AG04450 (cell line): ENCODE measurements around the gene PDE4A. TPM values are rescaled to one million over a fixed set of nuclear protein-coding genes. Genes with fewer than 3 reads are reported as not detected.
"Not testable (repeated sequence)": the region's sequence is repeated elsewhere in the genome, so short reads cannot be mapped to it uniquely, and the experiment has no call there.

ENCODE experiments used
- CTCF ChIA-PET: fragments of 300-600, 350-600 bp; formaldehyde crosslinking; extraction: SDS; loops from one replicate; lab custom pipeline; 2022; ENCODE audit warnings: antibody characterized with exemption, inconsistent platforms; lab: Charles Lee
- POLR2A ChIA-PET: fragments of 350-600 bp; formaldehyde crosslinking; extraction: SDS; loops from one replicate; lab custom pipeline; 2021; ENCODE audit warnings: antibody characterized with exemption, inconsistent platforms; lab: Yijun Ruan, JAX
- DNase-seq: peaks from one replicate; pipeline ENCODE4 v3.0.0-alpha.2; 2011; ENCODE audit warnings: low read depth, low spot score
- H3K27ac ChIP-seq: one replicate; pipeline ENCODE4 v1.5.1; 2012; ENCODE audit warnings: low read depth, low read length, control low read depth
- H3K27me3 ChIP-seq: one replicate; pipeline ENCODE4 v1.6.0; 2012; ENCODE audit warnings: low read length; ENCODE audit not compliant: control insufficient read depth, insufficient read depth
- H3K4me3 ChIP-seq: 2 replicates; pipeline ENCODE4 v1.5.1; 2011; ENCODE audit warnings: mild to moderate bottlenecking, low read depth, low read length, control low read depth
- H3K9me3 ChIP-seq: 2 replicates; pipeline ENCODE4 v1.5.1; 2012; ENCODE audit warnings: low read length; ENCODE audit not compliant: control insufficient read depth, insufficient read depth
- CTCF ChIP-seq: IDR thresholded peaks from 2 replicates; pipeline ENCODE4 v1.5.1; 2011; ENCODE audit warnings: low read depth, low read length, control low read depth, inconsistent platforms
- polyA plus RNA-seq: library from polyadenylated mRNA; depleted of rRNA; stranded (reverse); fragments of >200 nt; gene quantifications from 2 replicates; pipeline ENCODE4 v1.2.3, GENCODE V29; 2011

PDE4A gene
- polyA plus RNA-seq, 1 experiment, result 2.9 TPM

GRCh38 chr19:10407096-10407495 is 13.2 kb upstream of the PDE4A start:
- Histone ChIP-seq H3K27ac (no peak overlapping the region), H3K4me3 (no peak overlapping the region), H3K27me3 (no peaks in the 10 kb centered on the region), H3K9me3 (no peaks in the 10 kb centered on the region)
- no peak for DNase-seq
- CTCF ChIA-PET, result interaction anchor here (6.3 kb wide), 1 partner anchor 9 kb away, joined by 87 read pairs; no protein-coding TSS in a partner anchor
- POLR2A ChIA-PET, result no interaction called here
- no peak for TF ChIP-seq CTCF

- TF ChIP-seq CTCF, result no peak
- CTCF ChIA-PET, result interaction anchor here (1.0 to 6.3 kb wide), 2 partner anchors 8 to 17 kb away, joined by 3 to 87 read pairs; no protein-coding TSS in a partner anchor
- no peaks in the 10 kb centered on the region for H3K9me3 ChIP-seq
- H3K4me3 ChIP-seq, result no peak overlapping the region
- H3K27ac ChIP-seq, result no peak overlapping the region
- POLR2A ChIA-PET, result no interaction called here
- DNase-seq, result no peak
- no peaks in the 10 kb centered on the region for H3K27me3 ChIP-seq
Measured at GRCh38 chr19:10408511-10409283, 11.6 kb upstream of the PDE4A start.

- H3K4me3 ChIP-seq, H3K27me3 ChIP-seq, H3K27ac ChIP-seq, CTCF ChIA-PET, POLR2A ChIA-PET, DNase-seq, H3K9me3 ChIP-seq: not testable (repeated sequence)
Measured at GRCh38 chr19:10411224-10411623, 9.1 kb upstream of the PDE4A start.

GRCh38 chr19:10412257-10412977 is 7.9 kb upstream of the PDE4A start:
- peaks cover 6% of the 10 kb centered on the region for H3K27me3 ChIP-seq
- no peak overlapping the region for H3K4me3 ChIP-seq
- CTCF ChIA-PET, result interaction anchor here (0.5 to 1.1 kb wide), 4 partner anchors 11 to 686 kb away, joined by 3 to 5 read pairs (median 4); no protein-coding TSS in a partner anchor
- TF ChIP-seq CTCF, result no peak
- POLR2A ChIA-PET, result interaction anchor here (0.6 kb wide), 1 partner anchor 460 kb away, joined by 3 read pairs; no protein-coding TSS in a partner anchor
- no peak overlapping the region for H3K27ac ChIP-seq
- no peak for DNase-seq
- peaks cover 13% of the 10 kb centered on the region for H3K9me3 ChIP-seq

GRCh38 chr19:10416083-10416379 is 4.3 kb upstream of the PDE4A start:
- peaks cover 13% of the 10 kb centered on the region for H3K9me3 ChIP-seq
- H3K27me3 ChIP-seq, result peaks cover 6% of the 10 kb centered on the region
- no peak for TF ChIP-seq CTCF
- ChIA-PET CTCF (interaction anchor here (0.6 to 6.5 kb wide), 21 partner anchors 10 to 1180 kb away, joined by 3 to 87 read pairs (median 4); partner anchors contain the start of gene CDC37), POLR2A (no interaction called here)
- peak overlapping the region; percentile 67 for H3K4me3 ChIP-seq
- DNase-seq, result no peak
- no peak overlapping the region for H3K27ac ChIP-seq
